HEK293 (cell line): ENCODE data around the gene USP35.

Experiments used
- CTCF ChIA-PET: fragments of 350-600 bp; formaldehyde crosslinking; extraction: SDS; loops from one replicate; lab custom pipeline; 2021; ENCODE audit warnings: antibody characterized with exemption; lab: Yijun Ruan, JAX
- POLR2A ChIA-PET: fragments of 300-600 bp; formaldehyde crosslinking; extraction: SDS; loops from one replicate; lab custom pipeline; 2020; ENCODE audit warnings: antibody characterized with exemption, inconsistent platforms; lab: Yijun Ruan, JAX
- H3K27ac ChIP-seq: fragments of 200-500 bp; sonication (Bioruptor generic); 2 replicates; pipeline ENCODE4 v1.5.1; 2014; ENCODE audit warnings: low read depth, low read length, control low read depth, inconsistent platforms; ENCODE audit errors: extremely low read depth
- H3K36me3 ChIP-seq, 2 experiments: fragments of 200-500 bp in 1 of 2; sonication (Bioruptor generic) in 1 of 2; 1 replicate in 1 of 2; 2 replicates in 1 of 2; pipeline ENCODE4 v1.5.1; 2014 to 2017; ENCODE audit warnings: inconsistent platforms in 2 of 2, low read length in 2 of 2; ENCODE audit not compliant: control insufficient read depth in 2 of 2, insufficient read depth in 1 of 2
- H3K4me1 ChIP-seq: fragments of 200-500 bp; sonication (Bioruptor generic); 2 replicates; pipeline ENCODE4 v1.5.1; 2014; ENCODE audit warnings: mild to moderate bottlenecking, low read length, inconsistent platforms; ENCODE audit not compliant: control insufficient read depth, insufficient read depth
- H3K4me3 ChIP-seq: 2 replicates; pipeline ENCODE4 v1.5.1; 2011; ENCODE audit warnings: low read depth, mild to moderate bottlenecking, control low read depth, low read length, moderate library complexity
- H3K9me3 ChIP-seq: fragments of 200-500 bp; sonication (Bioruptor generic); 2 replicates; pipeline ENCODE4 v1.5.1; 2014; ENCODE audit warnings: low read depth, low read length, inconsistent platforms; ENCODE audit not compliant: control insufficient read depth, insufficient read depth
- GLI2 ChIP-seq: fragments of 450-650 bp; formaldehyde crosslinking; IDR thresholded peaks from 2 replicates; pipeline ENCODE4; 2017; ENCODE audit warnings: missing biosample characterization, missing genetic modification characterization, low read depth, borderline replicate concordance
- HOXA7 ChIP-seq: sonication (generic); formaldehyde crosslinking; IDR thresholded peaks from 2 replicates; pipeline ENCODE4 v1.8.1; 2022; ENCODE audit warnings: missing genetic modification reagents, borderline replicate concordance
- SCRT2 ChIP-seq: fragments of 450-650 bp; formaldehyde crosslinking; IDR thresholded peaks from 2 replicates; pipeline ENCODE4 v1.5.1; 2016; ENCODE audit warnings: missing biosample characterization, missing genetic modification characterization
- SP3 ChIP-seq: fragments of 450-650 bp; formaldehyde crosslinking; IDR thresholded peaks from 2 replicates; pipeline ENCODE4 v1.5.1; 2016; ENCODE audit warnings: missing biosample characterization, missing genetic modification characterization
- ZIC2 ChIP-seq: fragments of 450-650 bp; formaldehyde crosslinking; IDR thresholded peaks from 2 replicates; pipeline ENCODE4 v1.5.1; 2016; ENCODE audit warnings: missing biosample characterization, missing genetic modification characterization
- ZNF174 ChIP-seq: fragments of 450-650 bp; formaldehyde crosslinking; IDR thresholded peaks from 2 replicates; pipeline ENCODE4 v1.5.0; 2017; ENCODE audit warnings: missing biosample characterization, mild to moderate bottlenecking, missing genetic modification characterization
- ZNF292 ChIP-seq: fragments of 450-650 bp; formaldehyde crosslinking; IDR thresholded peaks from 2 replicates; pipeline ENCODE4 v1.5.1; 2016; ENCODE audit warnings: low read depth, missing biosample characterization, missing genetic modification characterization, borderline replicate concordance
- ZNF302 ChIP-seq: fragments of 450-650 bp; formaldehyde crosslinking; IDR thresholded peaks from 2 replicates; pipeline ENCODE4 v1.5.1; 2016; ENCODE audit warnings: missing biosample characterization, missing genetic modification characterization, low read depth
- ZNF354C ChIP-seq: fragments of 450-650 bp; formaldehyde crosslinking; IDR thresholded peaks from 2 replicates; pipeline ENCODE4 v1.5.1; 2016; ENCODE audit warnings: missing biosample characterization, missing genetic modification characterization, low read depth, borderline replicate concordance
- ZNF416 ChIP-seq: fragments of 450-650 bp; formaldehyde crosslinking; IDR thresholded peaks from 2 replicates; pipeline ENCODE4 v1.5.1; 2016; ENCODE audit warnings: missing biosample characterization, missing genetic modification characterization
- ZNF510 ChIP-seq: fragments of 450-650 bp; formaldehyde crosslinking; IDR thresholded peaks from 2 replicates; pipeline ENCODE4 v1.5.1; 2018; ENCODE audit warnings: mild to moderate bottlenecking, missing genetic modification characterization, missing biosample characterization; ENCODE audit not compliant: insufficient replicate concordance
- ZNF548 ChIP-seq: fragments of 450-650 bp; formaldehyde crosslinking; IDR thresholded peaks from 2 replicates; pipeline ENCODE4 v1.5.1; 2016; ENCODE audit warnings: missing biosample characterization, missing genetic modification characterization
- ZSCAN16 ChIP-seq: fragments of 450-650 bp; formaldehyde crosslinking; IDR thresholded peaks from 2 replicates; pipeline ENCODE4 v1.5.1; 2016; ENCODE audit warnings: missing biosample characterization, missing genetic modification characterization
- ZSCAN23 ChIP-seq: fragments of 450-650 bp; formaldehyde crosslinking; IDR thresholded peaks from 2 replicates; pipeline ENCODE4 v1.5.1; 2016; ENCODE audit warnings: missing biosample characterization, missing genetic modification characterization
- TF ChIP-seq, protein P1 (sequence below): fragments of 450-650 bp; formaldehyde crosslinking; IDR thresholded peaks from 2 replicates; pipeline ENCODE4 v1.5.1; 2016; ENCODE audit warnings: missing biosample characterization, missing genetic modification characterization
- TF ChIP-seq, protein P2 (sequence below): fragments of 450-650 bp; formaldehyde crosslinking; IDR thresholded peaks from 2 replicates; pipeline ENCODE4 v1.5.1; 2017; ENCODE audit warnings: missing biosample characterization, missing genetic modification characterization
- TF ChIP-seq, protein P3 (sequence below): fragments of 450-650 bp; formaldehyde crosslinking; conservative IDR thresholded peaks from 2 replicates; pipeline ENCODE4 v1.5.1; 2016; ENCODE audit warnings: low read depth, missing biosample characterization, missing genetic modification characterization

Gene USP35

DNA sequence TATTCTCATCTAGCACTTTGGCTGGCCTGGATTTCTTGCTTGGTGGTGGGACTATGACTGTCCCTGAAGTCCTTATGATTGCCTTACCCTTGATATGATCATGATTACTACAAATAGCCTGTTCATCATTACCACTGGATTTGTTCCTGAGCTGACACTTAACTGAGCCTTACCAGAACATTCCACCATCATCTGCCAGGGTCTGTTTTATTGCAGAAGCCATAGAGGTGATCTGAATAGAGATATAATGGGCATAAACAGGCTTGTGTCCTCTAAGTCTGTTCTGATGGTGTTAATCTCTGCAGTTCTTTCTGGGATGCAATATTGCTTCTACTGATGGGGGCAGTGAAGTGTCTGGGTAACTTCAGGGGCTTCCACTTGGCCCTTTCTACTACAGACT is 36.9 kb upstream of the USP35 start (continued):
- TF ChIP-seq SCRT2 (tag by site-specific recombination) = no peak
- no peak for TF ChIP-seq ZNF416 (tag by site-specific recombination)

DNA sequence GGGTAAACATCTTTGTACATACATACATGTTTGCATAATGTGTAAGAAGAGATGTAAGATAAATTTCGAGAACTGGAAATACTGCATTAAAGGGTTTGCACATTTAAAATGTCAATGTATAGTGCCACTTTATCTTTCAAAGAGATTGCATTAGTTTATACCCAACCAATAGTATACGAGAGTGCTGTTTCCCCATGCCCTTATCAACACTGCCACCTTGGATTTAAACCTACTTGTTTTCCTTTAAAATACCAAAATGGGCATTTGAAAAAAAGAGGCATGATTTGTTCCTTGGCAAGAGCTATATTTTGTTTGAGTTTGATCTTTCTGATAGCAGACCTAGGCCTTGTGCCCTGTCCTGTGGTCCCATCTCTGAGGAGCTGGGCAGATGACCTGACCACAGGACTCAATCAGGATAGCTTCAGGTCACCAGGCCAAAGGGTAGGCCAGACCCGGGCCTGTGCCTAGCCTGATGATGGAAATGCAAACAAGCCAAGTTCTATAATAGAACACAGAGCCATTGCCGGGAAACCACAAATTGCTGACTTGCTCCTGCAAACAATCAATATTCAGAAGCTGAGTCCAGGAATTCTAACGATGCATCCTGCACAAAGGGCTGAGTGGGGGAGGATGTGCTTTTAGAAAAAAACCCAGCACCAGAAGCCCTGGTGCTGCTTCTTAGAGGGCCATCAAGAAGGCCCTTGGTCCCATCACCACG is 32.4 kb upstream of the USP35 start:
- POLR2A ChIA-PET = interaction anchor here (1.5 kb wide), 1 partner anchor 17 kb away, joined by 4 read pairs; the partner anchor contains the start of gene ALG8
- CTCF ChIA-PET = no interaction called here
- H3K4me3 ChIP-seq = no peak overlapping the region
- H3K9me3 ChIP-seq = no peaks in the 10 kb centered on the region
- peaks cover 0 to 7% of the 10 kb centered on the region in 2 experiments; a peak in 1 of 3 replicates for H3K36me3 ChIP-seq
- no peaks in the 10 kb centered on the region for H3K4me1 ChIP-seq
- no peak overlapping the region for H3K27ac ChIP-seq
- TF ChIP-seq ZSCAN16 (tag by site-specific recombination) = no peak
- TF ChIP-seq ZNF174 = no peak
- TF ChIP-seq, protein P1, sequence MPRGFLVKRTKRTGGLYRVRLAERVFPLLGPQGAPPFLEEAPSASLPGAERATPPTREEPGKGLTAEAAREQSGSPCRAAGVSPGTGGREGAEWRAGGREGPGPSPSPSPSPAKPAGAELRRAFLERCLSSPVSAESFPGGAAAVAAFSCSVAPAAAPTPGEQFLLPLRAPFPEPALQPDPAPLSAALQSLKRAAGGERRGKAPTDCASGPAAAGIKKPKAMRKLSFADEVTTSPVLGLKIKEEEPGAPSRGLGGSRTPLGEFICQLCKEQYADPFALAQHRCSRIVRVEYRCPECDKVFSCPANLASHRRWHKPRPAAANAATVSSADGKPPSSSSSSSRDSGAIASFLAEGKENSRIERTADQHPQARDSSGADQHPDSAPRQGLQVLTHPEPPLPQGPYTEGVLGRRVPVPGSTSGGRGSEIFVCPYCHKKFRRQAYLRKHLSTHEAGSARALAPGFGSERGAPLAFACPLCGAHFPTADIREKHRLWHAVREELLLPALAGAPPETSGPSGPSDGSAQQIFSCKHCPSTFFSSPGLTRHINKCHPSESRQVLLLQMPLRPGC (tag by site-specific recombination) = no peak
- no peak for TF ChIP-seq SP3 (tag by site-specific recombination)
- TF ChIP-seq, protein P2, sequence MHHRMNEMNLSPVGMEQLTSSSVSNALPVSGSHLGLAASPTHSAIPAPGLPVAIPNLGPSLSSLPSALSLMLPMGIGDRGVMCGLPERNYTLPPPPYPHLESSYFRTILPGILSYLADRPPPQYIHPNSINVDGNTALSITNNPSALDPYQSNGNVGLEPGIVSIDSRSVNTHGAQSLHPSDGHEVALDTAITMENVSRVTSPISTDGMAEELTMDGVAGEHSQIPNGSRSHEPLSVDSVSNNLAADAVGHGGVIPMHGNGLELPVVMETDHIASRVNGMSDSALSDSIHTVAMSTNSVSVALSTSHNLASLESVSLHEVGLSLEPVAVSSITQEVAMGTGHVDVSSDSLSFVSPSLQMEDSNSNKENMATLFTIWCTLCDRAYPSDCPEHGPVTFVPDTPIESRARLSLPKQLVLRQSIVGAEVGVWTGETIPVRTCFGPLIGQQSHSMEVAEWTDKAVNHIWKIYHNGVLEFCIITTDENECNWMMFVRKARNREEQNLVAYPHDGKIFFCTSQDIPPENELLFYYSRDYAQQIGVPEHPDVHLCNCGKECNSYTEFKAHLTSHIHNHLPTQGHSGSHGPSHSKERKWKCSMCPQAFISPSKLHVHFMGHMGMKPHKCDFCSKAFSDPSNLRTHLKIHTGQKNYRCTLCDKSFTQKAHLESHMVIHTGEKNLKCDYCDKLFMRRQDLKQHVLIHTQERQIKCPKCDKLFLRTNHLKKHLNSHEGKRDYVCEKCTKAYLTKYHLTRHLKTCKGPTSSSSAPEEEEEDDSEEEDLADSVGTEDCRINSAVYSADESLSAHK (tag by site-specific recombination) = no peak
- no peak for TF ChIP-seq ZNF510 (tag by site-specific recombination)
- no peak for TF ChIP-seq ZNF548 (tag by site-specific recombination)
- no peak for TF ChIP-seq GLI2 (tag by site-specific recombination)
- TF ChIP-seq, protein P3, sequence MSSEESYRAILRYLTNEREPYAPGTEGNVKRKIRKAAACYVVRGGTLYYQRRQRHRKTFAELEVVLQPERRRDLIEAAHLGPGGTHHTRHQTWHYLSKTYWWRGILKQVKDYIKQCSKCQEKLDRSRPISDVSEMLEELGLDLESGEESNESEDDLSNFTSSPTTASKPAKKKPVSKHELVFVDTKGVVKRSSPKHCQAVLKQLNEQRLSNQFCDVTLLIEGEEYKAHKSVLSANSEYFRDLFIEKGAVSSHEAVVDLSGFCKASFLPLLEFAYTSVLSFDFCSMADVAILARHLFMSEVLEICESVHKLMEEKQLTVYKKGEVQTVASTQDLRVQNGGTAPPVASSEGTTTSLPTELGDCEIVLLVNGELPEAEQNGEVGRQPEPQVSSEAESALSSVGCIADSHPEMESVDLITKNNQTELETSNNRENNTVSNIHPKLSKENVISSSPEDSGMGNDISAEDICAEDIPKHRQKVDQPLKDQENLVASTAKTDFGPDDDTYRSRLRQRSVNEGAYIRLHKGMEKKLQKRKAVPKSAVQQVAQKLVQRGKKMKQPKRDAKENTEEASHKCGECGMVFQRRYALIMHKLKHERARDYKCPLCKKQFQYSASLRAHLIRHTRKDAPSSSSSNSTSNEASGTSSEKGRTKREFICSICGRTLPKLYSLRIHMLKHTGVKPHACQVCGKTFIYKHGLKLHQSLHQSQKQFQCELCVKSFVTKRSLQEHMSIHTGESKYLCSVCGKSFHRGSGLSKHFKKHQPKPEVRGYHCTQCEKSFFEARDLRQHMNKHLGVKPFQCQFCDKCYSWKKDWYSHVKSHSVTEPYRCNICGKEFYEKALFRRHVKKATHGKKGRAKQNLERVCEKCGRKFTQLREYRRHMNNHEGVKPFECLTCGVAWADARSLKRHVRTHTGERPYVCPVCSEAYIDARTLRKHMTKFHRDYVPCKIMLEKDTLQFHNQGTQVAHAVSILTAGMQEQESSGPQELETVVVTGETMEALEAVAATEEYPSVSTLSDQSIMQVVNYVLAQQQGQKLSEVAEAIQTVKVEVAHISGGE = no peak
- no peak for TF ChIP-seq ZNF354C (tag by site-specific recombination)
- TF ChIP-seq ZNF292 (tag by site-specific recombination) = no peak
- no peak for TF ChIP-seq ZSCAN23 (tag by site-specific recombination)
- TF ChIP-seq ZNF302 = no peak
- TF ChIP-seq HOXA7 (CRISPR knock-in tag) = no peak
- no peak for TF ChIP-seq ZIC2 (tag by site-specific recombination)
- TF ChIP-seq, all 188 proteins: peak for 0
